Parathyroid adenoma (tissue), 2 donors: Measurements from ENCODE around the gene RNFT2.
A peak's percentile ranks its signal among the peaks of the same experiment; 100 is the strongest.
"Not testable (repeated sequence)": the region's sequence is repeated elsewhere in the genome, so short reads cannot be mapped to it uniquely, and the experiment has no call there.

Experiments
- H2AFZ ChIP-seq: fragments of 300-600 bp; sonication (generic); one replicate; pipeline ENCODE4 v1.7.0; 2017; ENCODE audit warnings: antibody characterized with exemption, mild to moderate bottlenecking
- H3K27ac ChIP-seq: fragments of 300-600 bp; sonication (generic); one replicate; pipeline ENCODE4 v1.7.0; 2017
- H3K27me3 ChIP-seq: fragments of 300-600 bp; sonication (generic); one replicate; pipeline ENCODE4 v1.7.0; 2017; ENCODE audit warnings: low read length; ENCODE audit not compliant: control insufficient read depth, insufficient read depth
- H3K36me3 ChIP-seq: fragments of 300-600 bp; sonication (generic); one replicate; pipeline ENCODE4 v1.7.0; 2017; ENCODE audit warnings: low read length; ENCODE audit not compliant: control insufficient read depth, insufficient read depth
- H3K4me1 ChIP-seq: fragments of 300-600 bp; sonication (generic); one replicate; pipeline ENCODE4 v1.7.0; 2017; ENCODE audit warnings: control low read depth
- H3K4me2 ChIP-seq: fragments of 300-600 bp; sonication (generic); one replicate; pipeline ENCODE4 v1.7.0; 2017; ENCODE audit warnings: low read length
- H3K4me3 ChIP-seq: fragments of 300-600 bp; sonication (generic); one replicate; pipeline ENCODE4 v1.7.0; 2017; ENCODE audit warnings: low read depth, low read length
- H3K79me2 ChIP-seq: fragments of 300-600 bp; sonication (generic); one replicate; pipeline ENCODE4 v1.7.0; 2017; ENCODE audit warnings: control low read depth
- H3K9ac ChIP-seq: fragments of 300-600 bp; sonication (generic); one replicate; pipeline ENCODE4 v1.7.0; 2017; ENCODE audit warnings: mild to moderate bottlenecking
- H3K9me3 ChIP-seq: fragments of 300-600 bp; sonication (generic); one replicate; pipeline ENCODE4 v1.7.0; 2017; ENCODE audit warnings: low read length; ENCODE audit not compliant: control insufficient read depth
- CTCF ChIP-seq: fragments of 300-600 bp; sonication (generic); IDR thresholded peaks from one replicate; pipeline ENCODE4 v1.7.0; 2017; ENCODE audit warnings: antibody characterized with exemption, mild to moderate bottlenecking
- donor health status: primary hyperparathyroidism.

RNFT2 gene

GRCh38 chr12:116808113-116809105 lies 70.3 kb downstream of the RNFT2 start:
- no peaks in the 10 kb centered on the region for H3K4me1 ChIP-seq
- no peaks in the 10 kb centered on the region for H3K79me2 ChIP-seq
- no peak overlapping the region for H2AFZ ChIP-seq
- H3K4me3 ChIP-seq: no peak overlapping the region
- no peak overlapping the region for H3K9ac ChIP-seq
- H3K27ac ChIP-seq: no peak overlapping the region
- no peak for TF ChIP-seq CTCF
- no peaks in the 10 kb centered on the region for H3K9me3 ChIP-seq
- H3K36me3 ChIP-seq: no peaks in the 10 kb centered on the region
- no peaks in the 10 kb centered on the region for H3K27me3 ChIP-seq
- no peak overlapping the region for H3K4me2 ChIP-seq

- Histone ChIP-seq H3K4me1 (no peaks in the 10 kb centered on the region), H3K4me3 (no peak overlapping the region), H3K27me3 (no peaks in the 10 kb centered on the region), H2AFZ (no peak overlapping the region), H3K9ac (no peak overlapping the region), H3K9me3 (no peaks in the 10 kb centered on the region), H3K27ac (no peak overlapping the region), H3K79me2 (no peaks in the 10 kb centered on the region), H3K4me2 (no peak overlapping the region), H3K36me3 (no peaks in the 10 kb centered on the region)
- TF ChIP-seq CTCF: no peak
These were observed 74.1 kb downstream of the RNFT2 start for GRCh38 chr12:116812238-116812637.

GRCh38 chr12:116813271-116814041 lies 75.3 kb downstream of the RNFT2 start:
- Histone ChIP-seq H3K27me3 (no peaks in the 10 kb centered on the region), H3K36me3 (no peaks in the 10 kb centered on the region), H3K4me2 (no peak overlapping the region), H3K4me1 (peaks cover 2% of the 10 kb centered on the region), H3K9ac (no peak overlapping the region), H3K4me3 (no peak overlapping the region), H2AFZ (no peak overlapping the region), H3K27ac (no peak overlapping the region), H3K9me3 (no peaks in the 10 kb centered on the region), H3K79me2 (no peaks in the 10 kb centered on the region)
- TF ChIP-seq CTCF: no peak

- not testable (repeated sequence) for H3K9me3 ChIP-seq, H3K79me2 ChIP-seq, H3K4me1 ChIP-seq
These were observed 76.7 kb downstream of the RNFT2 start for GRCh38 chr12:116814766-116815165.

GRCh38 chr12:116818341-116818856 lies 80.3 kb downstream of the RNFT2 start:
- Histone ChIP-seq H3K4me1 (peaks cover 6% of the 10 kb centered on the region), H3K27ac (peak overlapping the region; percentile 94), H2AFZ (peak overlapping the region; percentile 100), H3K9ac (no peak overlapping the region), H3K36me3 (no peaks in the 10 kb centered on the region), H3K79me2 (no peaks in the 10 kb centered on the region), H3K4me3 (peak overlapping the region; percentile 86), H3K27me3 (no peaks in the 10 kb centered on the region), H3K4me2 (peak overlapping the region; percentile 96), H3K9me3 (no peaks in the 10 kb centered on the region)
- no peak for TF ChIP-seq CTCF

More at GRCh38 chr12:116814766-116815165, 76.7 kb downstream of the RNFT2 start:
- not testable (repeated sequence) for H3K4me3 ChIP-seq, H3K36me3 ChIP-seq, H3K9ac ChIP-seq, H2AFZ ChIP-seq, H3K27ac ChIP-seq, H3K27me3 ChIP-seq, H3K4me2 ChIP-seq
